ENCODE results near the gene SMURF2. TPM values are rescaled to one million over a fixed set of nuclear protein-coding genes. Genes with fewer than 3 reads are reported as not detected.

SMURF2 gene
- total RNA-seq, 1 donor from 2014 or later = 126 TPM

DNA sequence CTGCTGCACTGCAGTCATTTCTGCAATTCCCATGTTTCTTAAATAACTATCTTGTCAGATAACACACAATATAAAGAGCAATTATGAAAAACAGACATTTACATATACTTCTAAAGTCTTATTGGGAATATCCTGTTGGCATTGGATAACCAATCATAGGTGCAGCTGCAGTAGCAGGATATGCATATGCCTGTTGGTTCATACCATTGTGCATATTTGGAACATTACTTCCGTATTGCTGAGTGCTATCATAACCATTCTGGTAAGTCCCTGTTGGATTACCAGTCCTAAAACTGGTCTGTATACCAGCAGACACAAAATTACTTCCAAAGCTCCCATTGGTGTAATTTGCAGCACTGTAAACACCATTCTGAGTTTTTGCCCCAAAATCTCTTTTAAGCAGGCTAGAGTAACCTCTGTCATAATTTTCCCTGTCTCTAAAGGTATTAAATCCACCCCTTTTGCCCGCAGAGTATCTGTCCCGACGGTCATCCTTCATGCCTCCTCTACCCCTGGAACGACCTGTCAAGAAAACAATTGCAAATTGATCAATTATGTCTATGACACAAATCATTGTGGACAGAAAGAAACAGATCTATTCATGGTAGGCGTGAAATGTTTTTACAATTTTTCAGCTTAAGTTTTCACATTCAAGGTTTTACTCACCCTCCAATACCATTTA lies 162.2 kb downstream of the SMURF2 start:
- no peak overlapping the region for H3K4me3 ChIP-seq (ENCODE audit: insufficient read depth, low read depth, low read length)
- peak overlapping the region; percentile 30 for H3K4me3 Mint-ChIP-seq (ENCODE audit: unreplicated experiment)
- H3K27ac Mint-ChIP-seq (ENCODE audit: unreplicated experiment) = peak overlapping the region; percentile 50
- H3K27me3 ChIP-seq (ENCODE audit: insufficient read depth, low read length) = no peaks in the 10 kb centered on the region
- peaks cover 51% of the 10 kb centered on the region for H3K4me1 Mint-ChIP-seq (ENCODE audit: low read depth, unreplicated experiment)
- peaks cover 79% of the 10 kb centered on the region for H4K20me1 ChIP-seq (ENCODE audit: insufficient read depth, low read length)
- no peak overlapping the region for H2AFZ ChIP-seq (ENCODE audit: low read depth, low read length)
- peak overlapping the region; percentile 12 for H3K4me2 ChIP-seq (ENCODE audit: low read length)
- no peak for TF ChIP-seq EZH2 (IDR thresholded peaks at IDR 0.05; ENCODE audit: insufficient read depth, low read length)
- TF ChIP-seq, protein P1, sequence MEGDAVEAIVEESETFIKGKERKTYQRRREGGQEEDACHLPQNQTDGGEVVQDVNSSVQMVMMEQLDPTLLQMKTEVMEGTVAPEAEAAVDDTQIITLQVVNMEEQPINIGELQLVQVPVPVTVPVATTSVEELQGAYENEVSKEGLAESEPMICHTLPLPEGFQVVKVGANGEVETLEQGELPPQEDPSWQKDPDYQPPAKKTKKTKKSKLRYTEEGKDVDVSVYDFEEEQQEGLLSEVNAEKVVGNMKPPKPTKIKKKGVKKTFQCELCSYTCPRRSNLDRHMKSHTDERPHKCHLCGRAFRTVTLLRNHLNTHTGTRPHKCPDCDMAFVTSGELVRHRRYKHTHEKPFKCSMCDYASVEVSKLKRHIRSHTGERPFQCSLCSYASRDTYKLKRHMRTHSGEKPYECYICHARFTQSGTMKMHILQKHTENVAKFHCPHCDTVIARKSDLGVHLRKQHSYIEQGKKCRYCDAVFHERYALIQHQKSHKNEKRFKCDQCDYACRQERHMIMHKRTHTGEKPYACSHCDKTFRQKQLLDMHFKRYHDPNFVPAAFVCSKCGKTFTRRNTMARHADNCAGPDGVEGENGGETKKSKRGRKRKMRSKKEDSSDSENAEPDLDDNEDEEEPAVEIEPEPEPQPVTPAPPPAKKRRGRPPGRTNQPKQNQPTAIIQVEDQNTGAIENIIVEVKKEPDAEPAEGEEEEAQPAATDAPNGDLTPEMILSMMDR (IDR thresholded peaks at IDR 0.05; ENCODE audit: insufficient read depth, low read depth, low read length) = no peak
- H3K9me3 ChIP-seq (ENCODE audit: insufficient read depth, low read depth, low read length) = no peaks in the 10 kb centered on the region
- H3K9me3 Mint-ChIP-seq (ENCODE audit: unreplicated experiment) = no peaks in the 10 kb centered on the region
- H3K9ac ChIP-seq (ENCODE audit: low read length) = peak overlapping the region; percentile 6
- no peaks in the 10 kb centered on the region for H3K27me3 Mint-ChIP-seq (ENCODE audit: low read depth, unreplicated experiment)
- peaks cover 21% of the 10 kb centered on the region for H3K36me3 Mint-ChIP-seq (ENCODE audit: low read depth, unreplicated experiment)
- DNase-seq (ENCODE audit: low read depth) (peak; percentile 47), FAIRE-seq (no peak)
- H3K27ac ChIP-seq (ENCODE audit: low read depth, low read length) = no peak overlapping the region
- peaks cover 45% of the 10 kb centered on the region for H3K4me1 ChIP-seq (ENCODE audit: insufficient read depth, low read length)
- peaks cover 71% of the 10 kb centered on the region for H3K36me3 ChIP-seq (ENCODE audit: insufficient read depth, low read length)
- peaks cover 80% of the 10 kb centered on the region for H3K79me2 ChIP-seq (ENCODE audit: insufficient read depth, low read length)

DNA sequence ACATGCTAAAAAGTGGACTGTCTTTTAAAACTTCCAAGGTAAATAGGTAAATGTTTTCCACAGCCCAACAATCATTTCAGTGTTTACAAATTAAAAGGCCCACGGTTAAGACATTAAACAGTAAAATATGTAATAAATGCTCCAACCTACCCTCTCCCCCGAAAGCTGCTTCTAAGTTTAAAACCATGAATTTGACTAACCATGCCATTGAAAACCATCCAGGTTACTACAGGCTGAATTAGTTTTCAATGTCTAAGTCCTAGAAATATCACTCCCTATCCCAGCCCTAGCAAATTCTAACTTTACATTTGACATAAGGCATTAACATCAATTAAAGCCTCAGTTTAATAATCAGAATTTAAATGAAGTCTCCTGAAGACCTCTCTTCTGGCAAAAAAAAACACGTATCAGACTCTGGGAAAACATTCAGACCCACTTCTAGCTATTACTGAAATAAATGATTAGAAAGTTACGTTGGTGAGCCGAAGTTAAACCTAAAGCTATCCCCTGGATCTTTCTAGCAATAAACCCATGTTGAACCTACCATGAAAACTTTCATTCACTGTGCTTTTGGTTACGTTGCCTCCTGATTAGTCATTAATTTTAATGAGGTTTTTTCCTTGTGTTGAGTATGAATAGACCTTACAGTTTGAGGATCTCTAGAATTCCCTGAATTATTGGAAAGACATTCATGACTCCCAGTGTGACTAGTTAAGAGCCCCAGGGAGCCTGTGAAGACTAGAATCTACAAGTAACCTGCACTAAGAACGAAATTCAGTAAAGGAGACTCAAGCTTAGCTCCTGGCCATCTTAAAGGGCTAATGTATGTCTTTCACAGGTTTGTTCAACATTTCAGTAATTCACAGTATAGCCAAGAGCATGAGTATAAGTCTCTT lies 163.6 kb downstream of the SMURF2 start:
- Histone ChIP-seq H3K4me2 (ENCODE audit: low read length) (peak overlapping the region; percentile 91), H4K20me1 (ENCODE audit: insufficient read depth, low read length) (peaks cover 72% of the 10 kb centered on the region)
- H3K4me3 Mint-ChIP-seq (ENCODE audit: unreplicated experiment) = peak overlapping the region; percentile 70

DNA sequence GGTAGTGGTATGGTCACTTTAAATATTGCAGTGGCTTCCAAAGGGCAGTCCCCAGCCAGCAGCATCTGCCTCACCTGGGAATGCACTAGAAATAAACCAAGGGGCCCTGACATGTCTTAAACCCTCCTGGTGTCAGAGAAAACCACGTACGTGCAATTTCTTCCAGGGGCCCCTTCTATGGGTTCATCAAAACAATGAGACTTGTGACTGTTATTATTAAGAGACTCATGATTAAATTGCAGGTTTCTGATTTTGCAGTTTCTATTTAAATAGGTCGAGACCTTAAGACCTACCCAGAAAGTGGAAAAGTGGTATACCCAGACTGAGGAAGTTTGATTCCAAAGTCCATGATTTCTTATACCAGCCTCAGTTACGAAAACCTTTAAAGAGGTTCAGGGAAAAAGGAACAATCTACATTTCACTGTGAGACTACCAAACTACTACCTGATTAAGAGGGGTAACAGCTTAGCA lies 164.5 kb downstream of the SMURF2 start:
- no peaks in the 10 kb centered on the region for H3K9me3 Mint-ChIP-seq (ENCODE audit: unreplicated experiment)
- H3K9ac ChIP-seq (ENCODE audit: low read length) = peak overlapping the region; percentile 81

More for the DNA sequence above, 163.6 kb downstream of the SMURF2 start:
- Histone ChIP-seq H3K36me3 (ENCODE audit: insufficient read depth, low read length) (peaks cover 60% of the 10 kb centered on the region), H3K4me1 (ENCODE audit: insufficient read depth, low read length) (peaks cover 38% of the 10 kb centered on the region), H2AFZ (ENCODE audit: low read depth, low read length) (no peak overlapping the region), H3K27ac (ENCODE audit: low read depth, low read length) (peak overlapping the region; percentile 16), H3K27me3 (ENCODE audit: insufficient read depth, low read length) (no peaks in the 10 kb centered on the region), H3K79me2 (ENCODE audit: insufficient read depth, low read length) (peaks cover 75% of the 10 kb centered on the region), H3K9me3 (ENCODE audit: insufficient read depth, low read depth, low read length) (no peaks in the 10 kb centered on the region), H3K9ac (ENCODE audit: low read length) (peak overlapping the region; percentile 81), H3K4me3 (ENCODE audit: insufficient read depth, low read depth, low read length) (no peak overlapping the region)
- DNase-seq (ENCODE audit: low read depth) = no peak
- peaks cover 54% of the 10 kb centered on the region for H3K4me1 Mint-ChIP-seq (ENCODE audit: low read depth, unreplicated experiment)
- H3K27ac Mint-ChIP-seq (ENCODE audit: unreplicated experiment) = peak overlapping the region; percentile 90
- no peaks in the 10 kb centered on the region for H3K9me3 Mint-ChIP-seq (ENCODE audit: unreplicated experiment)
- no peak for FAIRE-seq
- H3K27me3 Mint-ChIP-seq (ENCODE audit: low read depth, unreplicated experiment) = no peaks in the 10 kb centered on the region
- no peak for TF ChIP-seq EZH2 (IDR thresholded peaks at IDR 0.05; ENCODE audit: insufficient read depth, low read length)
- H3K36me3 Mint-ChIP-seq (ENCODE audit: low read depth, unreplicated experiment) = peaks cover 12% of the 10 kb centered on the region

More for the DNA sequence above, 164.5 kb downstream of the SMURF2 start:
- Histone ChIP-seq H3K4me2 (ENCODE audit: low read length) (peak overlapping the region; percentile 91), H2AFZ (ENCODE audit: low read depth, low read length) (no peak overlapping the region), H3K79me2 (ENCODE audit: insufficient read depth, low read length) (peaks cover 65% of the 10 kb centered on the region), H3K36me3 (ENCODE audit: insufficient read depth, low read length) (peaks cover 50% of the 10 kb centered on the region), H3K4me3 (ENCODE audit: insufficient read depth, low read depth, low read length) (peak overlapping the region; percentile 74), H3K4me1 (ENCODE audit: insufficient read depth, low read length) (peaks cover 33% of the 10 kb centered on the region), H4K20me1 (ENCODE audit: insufficient read depth, low read length) (peaks cover 63% of the 10 kb centered on the region), H3K27me3 (ENCODE audit: insufficient read depth, low read length) (no peaks in the 10 kb centered on the region), H3K27ac (ENCODE audit: low read depth, low read length) (peak overlapping the region; percentile 65), H3K9me3 (ENCODE audit: insufficient read depth, low read depth, low read length) (no peaks in the 10 kb centered on the region)
- Mint-ChIP-seq H3K36me3 (ENCODE audit: low read depth, unreplicated experiment) (peaks cover 13% of the 10 kb centered on the region), H3K4me1 (ENCODE audit: low read depth, unreplicated experiment) (peaks cover 45% of the 10 kb centered on the region), H3K4me3 (ENCODE audit: unreplicated experiment) (peak overlapping the region; percentile 93), H3K27me3 (ENCODE audit: low read depth, unreplicated experiment) (no peaks in the 10 kb centered on the region), H3K27ac (ENCODE audit: unreplicated experiment) (peak overlapping the region; percentile 90)
- TF ChIP-seq, protein P1 (IDR thresholded peaks at IDR 0.05; ENCODE audit: insufficient read depth, low read depth, low read length) = no peak
- TF ChIP-seq EZH2 (IDR thresholded peaks at IDR 0.05; ENCODE audit: insufficient read depth, low read length) = no peak
- DNase-seq (ENCODE audit: low read depth) = no peak
- no peak for FAIRE-seq

Measured in astrocyte (in vitro differentiated cells and primary cell).